ENCODE results near the gene GNB1L.

DNA sequence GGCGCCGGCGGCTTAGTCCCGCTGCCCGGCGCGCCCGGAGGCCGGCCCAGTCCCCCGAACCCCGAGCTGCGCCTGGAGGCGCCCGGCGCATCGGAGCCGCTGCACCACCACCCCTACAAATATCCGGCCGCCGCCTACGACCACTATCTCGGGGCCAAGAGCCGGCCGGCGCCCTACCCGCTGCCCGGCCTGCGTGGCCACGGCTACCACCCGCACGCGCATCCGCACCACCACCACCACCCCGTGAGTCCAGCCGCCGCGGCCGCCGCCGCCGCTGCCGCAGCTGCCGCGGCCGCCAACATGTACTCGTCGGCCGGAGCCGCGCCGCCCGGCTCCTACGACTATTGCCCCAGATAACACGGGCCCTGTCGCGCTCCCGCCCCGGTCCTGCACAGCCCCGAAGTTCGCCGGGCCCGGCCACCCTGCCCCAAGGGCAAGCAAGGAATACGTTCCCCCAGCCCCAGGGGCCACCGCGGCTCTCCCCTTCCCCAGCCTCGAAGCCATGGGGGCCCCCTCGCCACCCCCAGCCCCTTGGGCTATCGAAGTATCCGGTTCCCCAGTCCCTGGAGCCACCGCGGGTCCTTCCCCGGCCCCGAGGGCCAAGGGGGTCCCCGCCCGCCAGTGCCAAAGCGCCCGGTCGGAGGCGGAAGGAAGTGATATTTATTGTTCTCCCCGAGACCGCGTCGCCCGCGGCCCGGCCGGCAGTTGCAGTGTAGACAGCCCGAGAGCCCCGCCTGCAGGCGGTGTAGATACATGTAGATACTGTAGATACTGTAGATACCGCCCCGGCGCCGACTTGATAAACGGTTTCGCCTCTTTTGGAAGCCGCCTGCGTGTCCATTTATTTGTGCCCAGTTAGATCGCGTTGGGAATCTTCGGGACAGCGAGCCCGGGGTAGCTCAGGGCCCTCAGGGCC, 87.9 kb downstream of the GNB1L start:
- TF ChIP-seq, protein P1, sequence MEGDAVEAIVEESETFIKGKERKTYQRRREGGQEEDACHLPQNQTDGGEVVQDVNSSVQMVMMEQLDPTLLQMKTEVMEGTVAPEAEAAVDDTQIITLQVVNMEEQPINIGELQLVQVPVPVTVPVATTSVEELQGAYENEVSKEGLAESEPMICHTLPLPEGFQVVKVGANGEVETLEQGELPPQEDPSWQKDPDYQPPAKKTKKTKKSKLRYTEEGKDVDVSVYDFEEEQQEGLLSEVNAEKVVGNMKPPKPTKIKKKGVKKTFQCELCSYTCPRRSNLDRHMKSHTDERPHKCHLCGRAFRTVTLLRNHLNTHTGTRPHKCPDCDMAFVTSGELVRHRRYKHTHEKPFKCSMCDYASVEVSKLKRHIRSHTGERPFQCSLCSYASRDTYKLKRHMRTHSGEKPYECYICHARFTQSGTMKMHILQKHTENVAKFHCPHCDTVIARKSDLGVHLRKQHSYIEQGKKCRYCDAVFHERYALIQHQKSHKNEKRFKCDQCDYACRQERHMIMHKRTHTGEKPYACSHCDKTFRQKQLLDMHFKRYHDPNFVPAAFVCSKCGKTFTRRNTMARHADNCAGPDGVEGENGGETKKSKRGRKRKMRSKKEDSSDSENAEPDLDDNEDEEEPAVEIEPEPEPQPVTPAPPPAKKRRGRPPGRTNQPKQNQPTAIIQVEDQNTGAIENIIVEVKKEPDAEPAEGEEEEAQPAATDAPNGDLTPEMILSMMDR (IDR thresholded peaks at IDR 0.05): no peak
- TF ChIP-seq POLR2AphosphoS5 (IDR thresholded peaks at IDR 0.05): no peak
- no peak for TF ChIP-seq EP300 (IDR thresholded peaks at IDR 0.05)
- no peak for TF ChIP-seq POLR2A (IDR thresholded peaks at IDR 0.05; ENCODE audit: low read depth)

All from esophagus muscularis mucosa (tissue), 4 donors.